HG02588 (cell line): ENCODE results near the gene GPC6.

ENCODE experiments used
- ATAC-seq: cut with Tn5 transposase; IDR thresholded peaks from one replicate; pipeline ENCODE4 v1.9.1; 2021; ENCODE audit warnings: mild to moderate bottlenecking, moderate library complexity; ENCODE audit not compliant: unreplicated experiment

The GPC6 gene

DNA sequence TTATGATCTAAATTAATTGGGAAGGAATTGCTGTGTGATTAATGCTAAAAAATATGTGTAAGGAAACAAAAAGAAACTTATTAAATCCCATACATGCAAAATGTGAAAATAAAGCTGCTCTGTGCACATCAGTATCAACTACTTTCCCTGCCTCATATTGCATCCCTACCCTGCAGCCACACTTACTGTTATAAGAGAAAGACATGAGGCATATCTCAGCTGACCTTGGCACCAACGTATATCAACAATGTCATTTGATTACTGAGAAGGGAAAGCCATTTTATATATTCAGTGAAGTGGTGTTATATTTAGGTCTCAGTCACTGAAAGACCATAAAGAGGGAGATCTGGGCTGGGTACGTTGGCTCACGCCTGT is 585.1 kb downstream of the GPC6 start:
- no peak for ATAC-seq

DNA sequence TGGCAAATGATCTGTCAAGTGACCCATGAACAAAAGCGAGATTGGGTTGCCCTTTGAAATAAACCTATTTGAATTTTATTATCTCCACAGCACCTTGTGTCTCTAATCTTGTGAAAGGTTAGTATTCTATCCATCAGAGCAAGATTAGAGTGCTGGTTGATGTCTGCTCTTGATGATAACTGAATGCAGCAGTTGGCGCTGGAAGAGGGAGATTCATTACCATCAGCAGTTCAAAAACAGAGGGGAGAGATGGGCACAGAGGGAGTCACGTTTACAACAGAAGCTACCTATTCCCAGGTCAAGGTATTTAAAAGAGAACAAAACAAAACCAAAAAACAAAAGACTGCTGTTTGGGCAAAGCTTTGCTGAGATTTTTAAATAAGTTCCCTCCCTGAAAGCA is 588.1 kb downstream of the GPC6 start:
- ATAC-seq, result no peak

DNA sequence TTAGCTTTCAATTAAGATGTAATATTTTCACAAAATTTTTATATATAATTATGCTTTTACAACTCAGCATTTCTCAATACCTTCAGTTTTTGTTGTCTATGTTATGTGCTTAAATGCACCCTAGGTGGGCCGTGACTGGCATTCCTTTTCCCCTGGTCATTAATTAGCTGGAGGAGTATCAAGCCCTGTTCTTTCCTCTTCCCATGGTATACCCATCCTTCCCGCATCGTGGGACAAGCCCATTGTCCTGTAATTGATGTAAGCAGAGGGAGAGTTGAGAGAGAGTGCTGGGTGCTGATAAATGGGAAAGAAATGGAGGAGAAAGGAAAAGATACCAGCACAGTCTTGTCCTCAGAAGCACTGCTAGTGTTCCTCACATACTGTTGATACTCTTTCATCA is 591.7 kb downstream of the GPC6 start:
- ATAC-seq, result no peak

DNA sequence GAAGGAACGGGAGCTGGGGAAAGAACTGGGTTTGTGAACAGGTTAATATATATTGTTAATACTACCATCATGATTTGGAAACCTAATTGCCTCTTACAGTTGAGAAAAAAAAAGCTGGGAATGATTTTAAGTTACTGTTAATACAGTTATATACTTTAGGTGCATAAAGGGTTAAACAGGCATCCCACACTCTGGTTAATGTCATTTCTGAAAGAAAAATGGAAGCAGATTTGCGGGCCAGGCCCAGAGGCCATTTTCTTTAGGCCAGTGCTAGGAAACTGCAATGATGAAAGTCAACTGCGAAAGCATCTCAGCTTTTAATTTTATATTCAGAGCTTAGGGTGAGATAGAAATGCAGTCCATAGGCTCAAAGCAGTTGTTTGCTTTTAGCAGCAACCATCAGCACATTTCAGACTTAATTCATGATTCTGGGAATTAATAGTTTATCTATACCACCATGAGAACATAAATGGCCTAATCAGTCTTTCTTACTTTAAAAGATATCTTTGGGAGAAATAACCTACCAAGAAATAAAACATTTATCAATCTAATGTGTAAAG is 592.8 kb downstream of the GPC6 start:
- no peak for ATAC-seq

DNA sequence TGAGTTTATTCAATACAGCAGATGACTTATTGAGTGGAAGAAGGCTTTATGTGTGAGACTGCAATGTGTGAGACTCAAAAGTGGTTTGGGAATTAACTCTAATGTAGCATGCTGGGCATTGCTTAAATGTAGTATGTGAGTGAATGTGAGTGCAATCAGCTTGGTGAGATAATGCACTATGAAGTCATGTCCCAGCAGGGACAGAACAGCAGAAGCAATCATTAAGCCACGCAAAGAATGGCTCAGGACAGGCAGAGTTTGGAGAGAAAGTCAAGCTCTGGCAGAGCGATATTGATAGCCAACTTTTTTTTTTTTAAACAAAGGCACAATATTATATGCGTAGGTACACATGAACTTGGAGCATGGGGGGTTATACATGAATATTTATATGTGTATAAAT is 597.7 kb downstream of the GPC6 start:
- no peak for ATAC-seq

DNA sequence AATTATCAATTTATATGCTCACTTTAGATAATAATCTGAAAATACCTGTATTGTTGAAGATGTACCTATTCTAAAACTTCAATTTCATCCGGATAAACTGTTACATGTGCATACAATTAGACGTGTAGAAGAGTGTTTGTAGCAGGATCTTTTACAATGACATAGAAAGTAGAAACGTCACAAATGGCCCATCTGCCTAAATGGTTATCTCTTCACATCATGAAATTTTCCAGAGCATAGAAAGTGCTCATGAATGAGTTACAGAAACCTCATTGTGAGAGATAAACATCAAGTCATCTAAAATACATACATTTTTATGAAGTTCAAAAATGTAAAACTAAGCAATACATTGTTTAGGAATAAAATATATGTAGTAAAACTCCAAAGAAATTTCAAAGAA is 607.4 kb downstream of the GPC6 start:
- no peak for ATAC-seq

DNA sequence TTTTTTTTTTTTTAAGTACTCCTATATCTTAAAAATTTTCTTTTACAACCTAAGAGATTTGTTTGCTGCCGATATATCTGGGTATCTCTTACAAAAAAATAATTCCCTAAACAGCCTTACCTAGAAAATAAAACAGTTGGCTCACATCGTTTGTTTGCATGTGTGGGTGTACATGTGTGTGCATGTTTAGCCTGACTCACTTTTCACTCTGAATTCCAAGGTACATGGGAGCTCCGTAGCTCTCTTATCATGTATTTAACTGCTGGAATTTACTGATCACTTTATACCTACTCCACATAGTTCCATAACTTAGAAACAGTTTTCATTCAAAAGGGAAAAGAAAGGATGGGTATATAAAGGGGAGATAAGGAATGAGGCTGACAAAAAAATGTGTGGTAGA is 616.5 kb downstream of the GPC6 start:
- no peak for ATAC-seq

DNA sequence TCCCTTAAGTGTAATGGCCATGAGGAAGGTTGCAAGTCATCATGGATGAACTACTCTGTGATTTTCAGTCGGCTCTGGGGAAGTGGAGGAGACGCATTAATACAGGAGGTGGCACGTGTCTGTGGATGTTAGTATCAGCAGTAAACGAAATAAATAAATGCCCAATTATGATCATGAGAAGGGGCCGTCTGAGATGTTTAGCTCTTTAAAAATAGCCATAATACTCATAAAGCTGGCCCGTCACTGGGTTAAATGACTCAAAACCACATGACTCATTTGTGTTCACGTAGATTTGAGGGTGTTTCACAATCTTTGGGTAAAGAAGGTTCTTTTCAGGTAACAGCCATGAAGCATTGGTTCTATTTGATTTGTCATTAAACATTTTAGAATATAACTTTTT is 620.6 kb downstream of the GPC6 start:
- no peak for ATAC-seq

DNA sequence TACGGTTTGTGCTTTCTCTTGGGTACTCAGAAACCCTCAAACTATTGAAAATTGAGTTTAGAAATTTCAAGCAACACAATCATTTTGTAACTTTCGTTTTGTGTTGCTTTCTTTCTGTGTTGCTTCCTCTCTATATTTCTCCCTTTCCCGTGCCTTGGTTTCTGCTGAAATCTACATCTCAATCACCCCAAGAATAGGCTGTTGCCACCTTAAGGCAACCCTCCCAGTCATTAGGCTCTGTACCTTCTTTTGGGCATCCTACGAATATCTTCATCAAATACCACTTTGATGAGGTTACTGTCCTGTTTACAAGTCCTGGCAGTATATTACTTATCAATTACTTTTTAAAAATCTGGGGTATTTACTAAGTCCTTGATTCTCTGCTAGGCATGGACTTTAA is 621.6 kb downstream of the GPC6 start:
- ATAC-seq, result no peak

DNA sequence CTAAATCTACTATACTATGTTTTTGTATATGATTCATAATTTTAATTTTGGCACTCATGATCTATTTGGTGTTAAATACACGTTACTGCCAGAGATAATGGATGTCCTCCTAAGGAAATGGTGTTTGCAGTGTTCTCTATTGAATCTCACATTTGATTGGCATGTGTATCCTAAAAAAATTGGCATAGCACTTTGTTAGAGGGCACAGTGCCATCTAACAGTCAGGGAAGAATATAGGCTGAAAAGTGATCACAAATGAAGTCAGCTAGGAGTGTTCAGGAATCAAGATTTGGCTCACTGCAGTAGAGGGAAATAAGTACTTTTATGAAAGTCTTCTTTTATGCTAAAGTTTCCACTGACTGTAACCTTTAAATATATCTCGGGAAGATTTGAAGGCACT is 624.6 kb downstream of the GPC6 start:
- no peak for ATAC-seq

DNA sequence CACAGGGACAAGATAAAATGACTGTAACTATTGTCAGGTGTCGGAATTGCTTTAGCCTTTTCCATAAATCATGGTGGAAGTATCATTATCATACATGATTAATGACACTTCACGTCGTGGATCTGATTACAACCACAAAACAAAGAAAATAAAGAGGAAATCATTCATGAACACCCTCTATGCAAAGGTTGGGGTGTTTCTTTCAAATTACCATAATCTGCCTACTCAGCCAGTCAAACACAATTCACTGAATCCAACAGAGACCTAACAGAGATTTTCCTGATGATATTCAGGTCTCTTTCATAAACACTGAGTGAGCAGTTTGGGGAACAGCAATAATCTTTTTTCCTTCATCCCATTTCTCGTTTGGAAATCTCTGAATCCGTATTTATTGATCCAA is 627.3 kb downstream of the GPC6 start:
- ATAC-seq, result no peak

DNA sequence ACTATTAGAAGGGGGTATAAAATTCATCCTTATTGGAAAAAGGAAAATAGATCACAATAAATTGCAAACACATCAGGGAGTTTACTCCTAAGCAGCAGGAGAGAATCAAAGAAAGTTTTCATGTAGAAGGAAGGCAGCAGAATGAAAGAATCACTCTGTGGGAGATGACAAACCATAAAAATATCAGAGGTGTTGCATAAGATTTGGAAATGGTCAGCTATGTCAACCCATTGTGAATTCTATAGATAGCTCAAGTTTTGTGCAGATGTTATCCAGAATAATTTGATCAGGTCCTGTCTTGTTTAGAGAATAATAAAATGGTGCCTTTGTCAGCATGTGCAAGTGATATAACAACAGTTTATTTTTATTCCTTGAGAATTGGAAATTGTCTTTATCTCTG is 630.5 kb downstream of the GPC6 start:
- no peak for ATAC-seq

DNA sequence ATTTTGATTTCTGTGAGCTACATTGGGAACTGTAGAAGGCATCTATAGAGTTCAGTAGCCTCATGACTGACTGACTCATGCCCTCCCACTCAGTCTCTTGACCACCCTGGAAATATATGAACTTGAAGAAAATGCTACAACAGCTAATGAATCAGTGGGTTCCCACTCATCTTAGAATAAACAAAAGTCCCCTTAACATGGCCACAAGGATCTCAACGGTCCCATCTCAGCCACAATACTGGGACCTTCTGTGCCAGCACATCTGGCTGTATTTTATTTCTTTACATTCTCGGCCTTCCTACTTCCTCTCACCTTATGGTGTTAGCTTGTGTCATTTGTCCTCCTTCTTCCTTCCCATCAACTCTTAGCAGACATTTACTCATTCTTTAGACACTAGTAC is 633.1 kb downstream of the GPC6 start:
- ATAC-seq, result no peak

DNA sequence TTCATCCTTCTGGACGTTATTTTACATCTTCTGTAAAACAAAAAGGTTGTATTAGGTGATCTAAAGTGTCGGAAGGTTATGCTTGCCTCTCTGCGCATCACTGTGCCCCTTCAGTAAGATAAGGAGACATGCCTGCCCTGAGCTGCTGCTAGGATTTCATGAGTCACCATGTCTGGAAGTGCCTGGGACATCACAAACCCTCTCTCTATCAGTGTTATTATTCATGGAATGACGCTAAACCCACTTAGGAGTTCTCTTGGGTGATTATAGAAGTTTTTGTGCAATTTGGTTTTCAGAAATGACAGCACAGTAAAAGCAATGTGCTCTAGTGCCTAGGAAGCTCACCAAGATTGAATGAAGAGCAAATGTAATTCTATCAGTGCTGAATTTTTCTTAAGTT is 635.2 kb downstream of the GPC6 start:
- ATAC-seq, result no peak

DNA sequence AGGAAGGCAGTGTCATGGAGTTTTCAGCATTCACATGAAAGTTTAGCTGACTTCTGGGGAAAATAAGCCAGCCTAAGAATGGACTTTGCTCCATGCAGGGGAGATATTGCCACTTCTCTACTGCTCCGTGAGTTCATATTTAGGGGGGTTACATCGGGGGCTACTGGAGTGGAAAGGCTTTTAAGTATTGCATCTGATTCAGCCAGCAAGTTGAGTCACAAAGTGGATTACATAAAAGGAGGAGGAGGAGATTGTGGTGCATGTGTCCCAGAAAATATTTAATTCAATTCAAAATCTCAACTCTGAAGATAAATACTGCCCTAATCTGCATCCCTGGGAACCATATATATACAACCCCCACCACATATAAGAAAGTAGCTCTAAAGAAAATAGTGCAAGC is 635.7 kb downstream of the GPC6 start:
- ATAC-seq, result no peak

DNA sequence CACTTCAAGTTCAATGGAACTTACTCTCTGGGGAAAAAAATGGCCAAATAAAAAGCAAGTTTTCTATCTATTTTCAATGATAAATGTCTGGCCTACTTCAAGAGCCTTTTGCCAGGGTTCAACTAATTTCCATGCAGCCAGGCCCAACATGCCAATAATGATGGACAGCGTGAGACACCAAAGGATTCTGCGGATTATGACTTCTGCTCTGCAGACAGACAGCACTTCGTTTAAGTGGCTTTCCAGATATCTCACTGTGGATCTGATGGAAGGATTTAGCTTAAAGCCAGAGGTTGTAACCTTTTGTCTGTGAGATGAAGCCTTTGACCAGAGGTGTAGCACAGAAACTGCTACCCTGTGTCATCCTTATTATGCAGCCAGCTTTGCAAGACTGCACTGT is 638.6 kb downstream of the GPC6 start:
- ATAC-seq, result no peak

DNA sequence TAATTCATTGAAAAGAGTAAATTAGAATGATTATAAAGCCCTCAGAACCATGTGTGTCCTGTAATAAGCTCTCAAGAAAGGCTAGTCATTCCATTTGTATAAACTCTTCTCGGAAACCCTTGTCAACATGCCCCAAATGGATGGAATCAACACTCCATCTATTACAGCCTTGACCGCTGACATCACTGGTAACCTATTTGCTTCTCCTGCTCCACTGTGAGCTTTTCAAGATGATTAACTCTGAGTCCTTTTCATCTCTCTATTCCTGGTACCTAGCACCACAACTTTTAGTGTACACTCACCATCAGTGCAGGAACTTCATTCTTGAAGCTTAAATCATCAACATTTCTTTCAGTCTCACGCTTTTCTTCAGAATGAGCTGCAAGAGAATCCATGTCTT is 640.9 kb downstream of the GPC6 start:
- ATAC-seq, result no peak

DNA sequence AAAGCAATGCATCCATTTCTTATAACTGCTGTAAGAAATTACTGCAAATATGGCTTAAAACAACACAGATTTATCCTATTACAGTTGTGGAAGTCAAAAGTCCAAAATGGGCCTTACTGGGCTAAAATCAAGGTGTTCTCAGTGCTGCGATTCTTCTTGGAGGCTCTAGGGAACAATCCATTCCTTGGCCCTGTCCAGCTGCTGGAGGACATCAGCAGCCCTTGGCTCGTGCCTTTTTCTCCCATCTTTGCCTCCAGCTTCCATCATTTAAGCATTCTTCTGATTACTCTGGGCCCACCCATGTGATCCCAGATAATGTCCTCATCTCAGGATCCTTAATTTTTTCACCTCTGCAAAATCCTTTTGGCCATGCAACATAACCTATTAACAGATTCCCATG is 645.8 kb downstream of the GPC6 start:
- no peak for ATAC-seq

DNA sequence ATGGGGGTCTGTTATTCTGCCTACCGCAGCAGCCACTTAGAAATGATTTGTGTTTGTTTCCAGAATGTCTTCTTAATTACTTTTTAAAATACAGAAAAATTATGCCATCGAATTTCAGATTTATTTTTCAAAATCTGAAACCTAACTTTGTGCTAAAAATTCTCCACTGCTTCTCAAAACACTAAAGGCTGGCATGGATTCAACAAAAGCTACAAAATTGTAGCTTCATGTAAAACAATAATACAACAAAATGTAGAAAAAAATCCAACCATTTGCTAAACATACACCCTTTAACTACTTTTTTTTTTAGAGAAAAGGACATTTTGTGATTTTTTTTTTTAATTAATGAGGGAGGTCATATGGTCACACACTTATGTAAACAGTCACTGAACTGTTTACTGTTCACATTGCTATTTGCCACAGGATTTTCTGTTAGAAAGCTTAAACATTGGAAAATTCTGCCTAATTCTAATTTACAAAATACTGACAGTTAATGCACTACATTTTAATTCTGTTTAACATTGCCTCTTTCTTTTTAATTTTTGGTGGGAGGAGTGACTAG is 646.3 kb downstream of the GPC6 start:
- no peak for ATAC-seq

DNA sequence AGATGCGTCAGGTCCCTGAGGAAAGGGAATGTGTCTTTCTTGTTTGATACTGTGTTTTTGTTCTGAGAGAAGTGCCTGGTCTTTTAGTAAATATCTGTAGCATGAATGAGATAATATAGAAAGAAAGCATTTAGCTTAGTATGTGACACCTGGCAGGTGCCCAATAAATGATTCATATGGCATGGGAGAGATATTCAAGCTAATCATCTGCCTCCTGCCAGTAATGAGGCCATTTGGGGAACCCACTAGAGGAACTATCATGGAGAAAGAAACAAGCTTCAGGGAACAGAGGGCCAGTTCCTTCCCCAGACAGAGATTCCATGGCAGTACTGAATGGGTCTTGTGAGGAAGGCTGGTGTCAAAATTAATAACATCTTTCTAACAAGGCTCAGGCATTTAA is 648.9 kb downstream of the GPC6 start:
- ATAC-seq, result no peak

DNA sequence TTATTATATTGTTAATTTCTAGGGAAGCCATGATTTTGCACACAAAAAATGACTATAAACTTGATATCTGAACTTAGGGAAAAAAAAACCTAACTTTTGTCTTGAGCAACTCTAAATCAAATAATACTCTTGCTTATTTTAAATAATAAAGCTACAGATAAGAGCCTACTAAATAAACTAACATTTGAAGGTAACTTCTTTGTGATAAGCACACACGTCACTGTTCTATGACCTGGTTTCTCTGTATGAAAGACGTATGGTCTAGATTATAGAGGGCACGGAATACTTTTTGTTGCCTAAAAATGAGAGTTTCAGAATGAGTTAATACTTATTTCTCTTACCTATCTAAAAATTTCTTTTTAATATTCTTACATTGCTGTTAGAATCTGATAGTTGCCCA is 649.6 kb downstream of the GPC6 start:
- ATAC-seq, result no peak

DNA sequence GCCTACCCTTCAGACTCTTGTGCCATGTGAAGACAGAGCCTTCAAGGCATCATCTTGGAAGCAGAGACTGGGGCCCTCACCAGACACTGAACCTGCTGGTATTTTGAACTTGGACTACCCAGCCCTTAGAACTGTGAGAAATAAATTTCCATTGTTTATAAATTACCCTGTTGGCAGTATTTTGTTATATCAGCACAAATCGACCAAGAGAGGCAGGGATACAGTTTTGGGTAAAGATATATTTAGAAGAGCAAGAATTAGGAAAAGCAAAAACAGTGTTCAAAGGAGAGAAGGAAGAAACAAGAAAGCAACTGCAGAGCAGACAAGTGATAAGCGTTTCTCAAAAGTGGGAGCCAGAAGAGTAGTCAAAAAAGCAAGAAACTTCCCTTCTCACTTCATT is 652.1 kb downstream of the GPC6 start:
- no peak for ATAC-seq

DNA sequence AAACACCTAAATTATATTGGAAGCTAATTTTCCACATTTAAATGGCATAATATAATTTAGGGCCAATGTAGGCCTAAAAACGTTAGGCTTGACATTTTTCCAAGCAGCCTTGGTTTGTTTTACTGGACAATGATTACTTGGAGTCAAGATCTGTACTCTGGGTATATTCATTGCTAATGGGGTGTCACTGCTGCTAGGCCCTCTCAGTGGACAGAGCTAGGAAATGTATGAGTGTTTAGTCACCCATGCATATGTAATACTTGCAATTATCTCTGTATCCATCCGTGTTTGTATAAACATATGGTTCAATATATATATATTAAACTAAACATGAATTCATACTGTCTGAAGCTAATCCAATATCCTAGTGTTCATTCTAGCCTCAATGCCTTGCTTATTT is 654.8 kb downstream of the GPC6 start:
- ATAC-seq, result no peak
